ENCODE data around the gene OR52N1. TPM values are rescaled to one million over a fixed set of nuclear protein-coding genes. Genes with fewer than 3 reads are reported as not detected.

Gene OR52N1
- total RNA-seq, result not detected in 2 replicates

GRCh38 chr11:5791165-5791564 is at the start of gene OR52N1:
Gene OR52N1, minus strand, starts transcription at chr11:5791265. Its CDS starts 2,449 bp downstream, at chr11:5788816.

DNA sequence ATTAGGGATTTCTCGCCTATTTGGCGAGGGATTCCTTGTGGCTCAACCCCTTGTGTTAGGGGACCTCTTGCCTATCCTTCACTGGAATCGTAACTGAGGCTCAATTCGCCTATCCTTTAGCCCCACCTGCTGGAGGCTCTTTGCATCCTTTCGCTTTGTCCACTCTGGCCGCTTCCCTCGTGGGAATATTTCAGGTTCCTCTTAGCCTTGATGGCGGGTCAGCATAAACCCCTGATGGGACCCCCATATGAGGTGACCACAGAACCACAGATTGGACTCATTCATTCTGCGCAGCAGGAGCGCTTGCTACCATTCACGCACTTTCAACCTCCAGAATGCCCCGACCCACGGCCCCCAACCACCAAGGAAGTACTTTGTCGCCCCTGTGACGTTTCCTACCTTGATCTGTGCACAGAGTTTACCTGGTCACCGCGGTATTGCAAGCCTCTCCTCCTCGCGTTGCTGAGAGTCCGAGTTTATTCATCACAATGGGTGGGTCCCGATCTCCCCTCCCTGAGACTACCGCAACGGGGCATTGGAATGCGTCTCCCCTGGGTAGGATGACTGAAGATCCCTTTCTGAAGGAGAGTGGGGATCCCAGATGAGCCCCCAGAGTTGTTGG is 17.5 kb upstream of the OR52N1 start, which contains the start of gene OR52N2:
OR52N2 (plus strand) TSS at position 425 of the 622 bp plus-strand sequence. CDS start 11,412 bp downstream, outside the sequence.

GRCh38 chr11:5783255-5783654 is 7.8 kb downstream of the OR52N1 start, which contains the start of gene OR52N5:
Gene OR52N5, minus strand, starts transcription at chr11:5783355. Its CDS starts 4,721 bp downstream, at chr11:5778634.

DNA sequence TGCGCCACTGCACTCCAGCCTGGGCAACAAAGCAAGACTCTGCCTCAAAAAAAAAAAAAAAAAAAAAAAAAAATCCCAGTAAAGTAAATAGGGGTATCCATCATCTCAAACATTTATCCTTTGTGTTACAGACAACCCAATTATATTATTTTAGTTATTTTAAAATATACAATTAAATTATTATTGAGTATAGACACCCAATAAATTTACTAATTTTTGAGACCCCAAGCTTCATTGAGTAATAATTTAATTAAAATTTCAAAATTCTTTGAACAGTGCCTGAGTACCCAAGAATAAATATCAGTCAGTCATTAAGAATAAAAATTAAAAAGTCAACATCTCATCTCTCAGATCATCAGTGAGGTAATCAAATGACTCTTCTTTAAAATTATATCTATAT is 37.1 kb downstream of the OR52N1 start, which contains the start of gene OR52N4:
OR52N4 (plus strand) TSS at position 301 of the 400 bp plus-strand sequence. CDS start 498 bp downstream, outside the sequence.

Other genes with a start within 250 kb of the OR52N1 start
- 0.17 and 0.73 TPM in 2 replicates for gene OR52H1, start 242.7 kb downstream of the OR52N1 start, total RNA-seq
- gene OR52B6, start 210.4 kb downstream of the OR52N1 start, total RNA-seq, result not detected in 2 replicates
- 3.3 and 9.7 TPM in 2 replicates for gene TRIM6, start 194.6 kb downstream of the OR52N1 start, total RNA-seq
- gene TRIM34, start 166.3 kb downstream of the OR52N1 start, total RNA-seq, result 13.7 and 19.2 TPM in 2 replicates
- gene TRIM5, start 106.2 kb downstream of the OR52N1 start, total RNA-seq, result 40.5 and 42.0 TPM in 2 replicates
- 119 and 179 TPM in 2 replicates for gene TRIM22, start 101.5 kb downstream of the OR52N1 start, total RNA-seq
- not detected in 2 replicates for gene OR56B1, start 54.8 kb downstream of the OR52N1 start, total RNA-seq
- not detected in 2 replicates for gene OR52N4, start 37.0 kb downstream of the OR52N1 start, total RNA-seq
- gene OR52N5, start 7.9 kb downstream of the OR52N1 start, total RNA-seq, result not detected in 2 replicates
- gene OR52N2, start 17.7 kb upstream of the OR52N1 start, total RNA-seq, result not detected in 2 replicates
- not detected in 2 replicates for gene OR52E6, start 50.6 kb upstream of the OR52N1 start, total RNA-seq
- not detected in 2 replicates for gene OR52E8, start 66.4 kb upstream of the OR52N1 start, total RNA-seq
- not detected in 2 replicates for gene OR52E4, start 89.4 kb upstream of the OR52N1 start, total RNA-seq
- gene OR52E5, start 101.9 kb upstream of the OR52N1 start, total RNA-seq, result not detected in 2 replicates
- gene OR56A3, start 151.0 kb upstream of the OR52N1 start, total RNA-seq, result not detected in 2 replicates
- gene OR56A5, start 177.2 kb upstream of the OR52N1 start, total RNA-seq, result not detected in 2 replicates
- gene OR52L1, start 195.7 kb upstream of the OR52N1 start, total RNA-seq, result not detected in 2 replicates
- not detected in 2 replicates for gene OR56A4, start 215.7 kb upstream of the OR52N1 start, total RNA-seq
- under 0.01 TPM in 1 of 2 replicates, not detected in the other for gene OR56A1, start 239.5 kb upstream of the OR52N1 start, total RNA-seq